Neural cell (in vitro differentiated cells): ENCODE data around the gene RNF4. TPM values are rescaled to one million over a fixed set of nuclear protein-coding genes. Genes with fewer than 3 reads are reported as not detected.

Experiments
- H2AFZ ChIP-seq: fragments of 200-600, 300-800 bp; sonication (generic), shearing (Covaris generic); 2 replicates; pipeline ENCODE4 v1.6.0; 2014; ENCODE audit warnings: low read depth, mild to moderate bottlenecking, antibody characterized with exemption, low read length, moderate library complexity
- H3F3A ChIP-seq: fragments of 200-600 bp; shearing (Covaris generic); 2 replicates; pipeline ENCODE4 v1.6.1; 2016; ENCODE audit warnings: mild to moderate bottlenecking, moderate library complexity, mixed read lengths, antibody characterized with exemption, low read length; ENCODE audit not compliant: insufficient read depth, poor library complexity, severe bottlenecking
- H3K27ac ChIP-seq: fragments of 200-600, 300-800 bp; sonication (generic), shearing (Covaris generic); 2 replicates; pipeline ENCODE4 v1.5.1; 2014; ENCODE audit warnings: mild to moderate bottlenecking, low read length, moderate library complexity
- H3K27me3 ChIP-seq: fragments of 300-800, 200-600 bp; sonication (generic), shearing (Covaris generic); 2 replicates; pipeline ENCODE4 v1.6.0; 2014; ENCODE audit warnings: mild to moderate bottlenecking, low read depth, low read length, moderate library complexity; ENCODE audit not compliant: insufficient read depth
- H3K36me3 ChIP-seq: fragments of 300-800, 200-600 bp; sonication (generic), shearing (Covaris generic); 2 replicates; pipeline ENCODE4 v1.5.1; 2014; ENCODE audit warnings: mild to moderate bottlenecking, antibody characterized with exemption, low read length, moderate library complexity; ENCODE audit not compliant: insufficient read depth
- H3K4me2 ChIP-seq: fragments of 300-800, 200-600 bp; sonication (generic), shearing (Covaris generic); 2 replicates; pipeline ENCODE4 v1.6.0; 2014; ENCODE audit warnings: mild to moderate bottlenecking, low read length
- H3K4me3 ChIP-seq: fragments of 300-800, 200-600 bp; sonication (generic), shearing (Covaris generic); 2 replicates; pipeline ENCODE4 v1.5.1; 2014; ENCODE audit warnings: mild to moderate bottlenecking, low read length, moderate library complexity
- H3K79me2 ChIP-seq: fragments of 200-600 bp; shearing (Covaris generic); replicated peaks from 2 replicates; pipeline ENCODE4 v1.6.0; 2014; ENCODE audit warnings: mild to moderate bottlenecking, low read length, moderate library complexity; ENCODE audit not compliant: insufficient read depth
- H3K9ac ChIP-seq: fragments of 300-800, 200-600 bp; sonication (generic), shearing (Covaris generic); 2 replicates; pipeline ENCODE4 v1.6.1; 2016; ENCODE audit warnings: mild to moderate bottlenecking, low read length, mixed read lengths
- H3K9me2 ChIP-seq: fragments of 200-600 bp; shearing (Covaris generic); 2 replicates; pipeline ENCODE4 v1.6.1; 2016; ENCODE audit warnings: mild to moderate bottlenecking, low read length, mixed read lengths; ENCODE audit not compliant: insufficient read depth
- H3K9me3 ChIP-seq: fragments of 200-600, 300-800 bp; sonication (generic), shearing (Covaris generic); 2 replicates; pipeline ENCODE4 v1.6.1; 2016; ENCODE audit warnings: mild to moderate bottlenecking, mixed run types, low read length, moderate library complexity, mixed read lengths
- H4K20me1 ChIP-seq: fragments of 200-600 bp; shearing (Covaris generic); 2 replicates; pipeline ENCODE4 v1.6.1; 2016; ENCODE audit warnings: mild to moderate bottlenecking, mixed run types; ENCODE audit not compliant: insufficient read depth
- EP300 ChIP-seq: fragments of 450-650 bp; conservative IDR thresholded peaks from 2 replicates; pipeline ENCODE4 v1.6.1; 2014; ENCODE audit warnings: antibody characterized with exemption, mild to moderate bottlenecking, moderate library complexity; ENCODE audit not compliant: poor library complexity, severe bottlenecking
- EZH2 ChIP-seq: fragments of 200-600, 300-800 bp; shearing (Covaris generic), sonication (generic); IDR thresholded peaks from 2 replicates; pipeline ENCODE4 v1.6.1; 2014; ENCODE audit warnings: antibody characterized with exemption, low read length, borderline replicate concordance, mild to moderate bottlenecking; ENCODE audit not compliant: insufficient read depth, poor library complexity, severe bottlenecking
- MXI1 ChIP-seq: fragments of 450-650 bp; conservative IDR thresholded peaks from 2 replicates; pipeline ENCODE4 v1.6.1; 2014; ENCODE audit warnings: antibody characterized with exemption, mild to moderate bottlenecking; ENCODE audit not compliant: poor library complexity, severe bottlenecking
- POLR2AphosphoS5 ChIP-seq: IDR thresholded peaks from 2 replicates; pipeline ENCODE4 v1.6.1; 2012
- RAD21 ChIP-seq: fragments of 450-650 bp; conservative IDR thresholded peaks from 2 replicates; pipeline ENCODE4 v1.6.1; 2014; ENCODE audit warnings: antibody characterized with exemption, mild to moderate bottlenecking, moderate library complexity
- SMC3 ChIP-seq: fragments of 450-650 bp; conservative IDR thresholded peaks from 2 replicates; pipeline ENCODE4 v1.6.1; 2014; ENCODE audit warnings: antibody characterized with exemption, mild to moderate bottlenecking, moderate library complexity; ENCODE audit not compliant: poor library complexity
- TAF1 ChIP-seq: IDR thresholded peaks from 2 replicates; pipeline ENCODE4 v1.6.1; 2012; ENCODE audit warnings: low read depth
- polyA plus RNA-seq: library from polyadenylated mRNA; depleted of rRNA; stranded (reverse); fragments of >200 nt; gene quantifications from 2 replicates; pipeline ENCODE4 v1.2.3, GENCODE V29; 2014
- TF ChIP-seq, protein P1 (sequence below): IDR thresholded peaks from 2 replicates; pipeline ENCODE4 v1.6.1; 2012; ENCODE audit warnings: borderline replicate concordance
- TF ChIP-seq, protein P2 (sequence below): fragments of 450-650 bp; IDR thresholded peaks from 2 replicates; pipeline ENCODE4 v1.5.1; 2014; ENCODE audit warnings: antibody characterized with exemption, mild to moderate bottlenecking, moderate library complexity; ENCODE audit not compliant: poor library complexity, severe bottlenecking

RNF4 gene
- polyA plus RNA-seq, 1 donor from 2014 or later: 48.2 TPM

DNA sequence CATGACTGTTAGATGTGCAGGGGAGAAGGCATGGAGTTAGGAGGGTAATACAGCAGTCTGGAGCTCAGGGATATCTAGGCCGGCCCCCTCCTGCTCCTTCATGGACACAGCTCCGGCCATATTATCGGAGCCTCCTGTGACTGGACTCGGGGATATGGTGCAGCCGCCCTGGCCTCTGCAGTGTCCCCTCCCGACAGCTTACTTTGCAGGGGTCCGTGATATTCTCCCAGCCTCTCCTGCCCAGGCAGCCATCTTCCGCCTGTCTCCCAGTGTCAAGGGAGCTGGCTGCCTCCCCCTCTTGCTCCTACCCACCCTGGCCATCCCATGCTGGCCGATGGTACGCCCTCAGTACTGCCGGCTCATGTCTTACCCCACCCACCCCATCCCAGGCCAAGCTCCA is 19.9 kb upstream of the RNF4 start:
- H3K9me3 ChIP-seq: no peaks in the 10 kb centered on the region
- no peaks in the 10 kb centered on the region for H3K79me2 ChIP-seq
- H3K4me3 ChIP-seq: no peak overlapping the region
- no peak overlapping the region for H3K4me2 ChIP-seq
- H3K27ac ChIP-seq: no peak overlapping the region
- no peak overlapping the region for H3K9ac ChIP-seq
- H3K36me3 ChIP-seq: no peaks in the 10 kb centered on the region
- H3K9me2 ChIP-seq: no peaks in the 10 kb centered on the region
- H4K20me1 ChIP-seq: no peaks in the 10 kb centered on the region
- no peak for TF ChIP-seq SMC3
- TF ChIP-seq MXI1: no peak
- TF ChIP-seq RAD21: no peak
- H2AFZ ChIP-seq: no peak overlapping the region
- H3F3A ChIP-seq: no peaks in the 10 kb centered on the region
- H3K27me3 ChIP-seq: no peaks in the 10 kb centered on the region

DNA sequence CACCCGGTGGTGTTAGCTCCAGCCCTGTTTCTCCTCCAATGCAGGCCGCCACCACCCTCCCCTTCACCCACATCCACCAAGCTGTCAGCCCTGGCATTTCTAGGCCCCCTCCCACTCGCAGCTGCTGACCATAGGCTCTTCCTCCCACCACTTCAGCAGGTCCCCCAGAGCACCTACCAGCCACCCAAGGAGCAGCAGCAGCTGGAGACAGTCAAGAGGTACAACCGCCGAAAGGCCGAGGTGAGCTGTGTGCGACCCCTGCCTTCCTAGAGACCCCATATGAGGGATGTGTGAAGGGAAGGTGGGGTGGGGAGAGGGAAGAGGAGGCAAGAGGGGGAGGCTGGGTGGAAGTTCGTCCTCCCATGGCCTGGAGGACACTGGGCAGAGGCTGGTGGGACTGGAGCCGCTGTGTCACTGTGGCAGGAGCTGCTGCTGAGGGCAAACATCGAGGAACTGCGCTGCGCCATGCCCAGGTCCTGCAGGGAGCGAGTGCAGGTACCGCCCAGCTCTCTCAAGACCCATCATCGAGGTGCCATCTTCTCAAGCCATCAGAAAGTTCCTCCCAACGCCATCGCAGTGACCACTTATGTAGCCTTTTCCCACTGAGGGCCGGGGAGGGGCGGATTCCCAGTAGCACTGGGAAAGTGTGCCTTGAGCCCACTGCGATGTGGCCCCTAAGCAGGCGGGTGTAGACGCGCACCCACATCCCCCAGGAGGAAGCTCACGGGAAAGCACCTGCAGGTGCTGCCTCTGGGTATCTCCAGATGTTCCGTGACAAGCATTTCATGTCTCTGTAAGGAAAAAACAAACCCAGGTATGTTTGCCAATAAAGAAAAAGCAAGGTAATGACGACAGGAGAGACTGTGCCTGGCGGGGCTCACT is 19.2 kb upstream of the RNF4 start:
- Histone ChIP-seq H4K20me1 (no peaks in the 10 kb centered on the region), H3K4me3 (no peak overlapping the region), H3K9me3 (no peaks in the 10 kb centered on the region), H3F3A (no peaks in the 10 kb centered on the region), H3K9me2 (no peaks in the 10 kb centered on the region), H3K9ac (no peak overlapping the region), H2AFZ (no peak overlapping the region), H3K27ac (no peak overlapping the region), H3K27me3 (no peaks in the 10 kb centered on the region), H3K36me3 (no peaks in the 10 kb centered on the region), H3K79me2 (no peaks in the 10 kb centered on the region), H3K4me2 (no peak overlapping the region)
- TF ChIP-seq EZH2 (no peak), TAF1 (no peak), EP300 (no peak), SMC3 (no peak), POLR2AphosphoS5 (no peak), MXI1 (no peak), RAD21 (no peak)
- TF ChIP-seq, protein P1, sequence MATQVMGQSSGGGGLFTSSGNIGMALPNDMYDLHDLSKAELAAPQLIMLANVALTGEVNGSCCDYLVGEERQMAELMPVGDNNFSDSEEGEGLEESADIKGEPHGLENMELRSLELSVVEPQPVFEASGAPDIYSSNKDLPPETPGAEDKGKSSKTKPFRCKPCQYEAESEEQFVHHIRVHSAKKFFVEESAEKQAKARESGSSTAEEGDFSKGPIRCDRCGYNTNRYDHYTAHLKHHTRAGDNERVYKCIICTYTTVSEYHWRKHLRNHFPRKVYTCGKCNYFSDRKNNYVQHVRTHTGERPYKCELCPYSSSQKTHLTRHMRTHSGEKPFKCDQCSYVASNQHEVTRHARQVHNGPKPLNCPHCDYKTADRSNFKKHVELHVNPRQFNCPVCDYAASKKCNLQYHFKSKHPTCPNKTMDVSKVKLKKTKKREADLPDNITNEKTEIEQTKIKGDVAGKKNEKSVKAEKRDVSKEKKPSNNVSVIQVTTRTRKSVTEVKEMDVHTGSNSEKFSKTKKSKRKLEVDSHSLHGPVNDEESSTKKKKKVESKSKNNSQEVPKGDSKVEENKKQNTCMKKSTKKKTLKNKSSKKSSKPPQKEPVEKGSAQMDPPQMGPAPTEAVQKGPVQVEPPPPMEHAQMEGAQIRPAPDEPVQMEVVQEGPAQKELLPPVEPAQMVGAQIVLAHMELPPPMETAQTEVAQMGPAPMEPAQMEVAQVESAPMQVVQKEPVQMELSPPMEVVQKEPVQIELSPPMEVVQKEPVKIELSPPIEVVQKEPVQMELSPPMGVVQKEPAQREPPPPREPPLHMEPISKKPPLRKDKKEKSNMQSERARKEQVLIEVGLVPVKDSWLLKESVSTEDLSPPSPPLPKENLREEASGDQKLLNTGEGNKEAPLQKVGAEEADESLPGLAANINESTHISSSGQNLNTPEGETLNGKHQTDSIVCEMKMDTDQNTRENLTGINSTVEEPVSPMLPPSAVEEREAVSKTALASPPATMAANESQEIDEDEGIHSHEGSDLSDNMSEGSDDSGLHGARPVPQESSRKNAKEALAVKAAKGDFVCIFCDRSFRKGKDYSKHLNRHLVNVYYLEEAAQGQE: no peak
- TF ChIP-seq, protein P2, sequence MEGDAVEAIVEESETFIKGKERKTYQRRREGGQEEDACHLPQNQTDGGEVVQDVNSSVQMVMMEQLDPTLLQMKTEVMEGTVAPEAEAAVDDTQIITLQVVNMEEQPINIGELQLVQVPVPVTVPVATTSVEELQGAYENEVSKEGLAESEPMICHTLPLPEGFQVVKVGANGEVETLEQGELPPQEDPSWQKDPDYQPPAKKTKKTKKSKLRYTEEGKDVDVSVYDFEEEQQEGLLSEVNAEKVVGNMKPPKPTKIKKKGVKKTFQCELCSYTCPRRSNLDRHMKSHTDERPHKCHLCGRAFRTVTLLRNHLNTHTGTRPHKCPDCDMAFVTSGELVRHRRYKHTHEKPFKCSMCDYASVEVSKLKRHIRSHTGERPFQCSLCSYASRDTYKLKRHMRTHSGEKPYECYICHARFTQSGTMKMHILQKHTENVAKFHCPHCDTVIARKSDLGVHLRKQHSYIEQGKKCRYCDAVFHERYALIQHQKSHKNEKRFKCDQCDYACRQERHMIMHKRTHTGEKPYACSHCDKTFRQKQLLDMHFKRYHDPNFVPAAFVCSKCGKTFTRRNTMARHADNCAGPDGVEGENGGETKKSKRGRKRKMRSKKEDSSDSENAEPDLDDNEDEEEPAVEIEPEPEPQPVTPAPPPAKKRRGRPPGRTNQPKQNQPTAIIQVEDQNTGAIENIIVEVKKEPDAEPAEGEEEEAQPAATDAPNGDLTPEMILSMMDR: no peak
